ENCODE results near the gene RBFOX2.

GRCh38 chr22:35998748-35999147 is 29.9 kb downstream of the RBFOX2 start:
- TF ChIP-seq EP300 (IDR thresholded peaks at IDR 0.05; ENCODE audit: borderline replicate concordance) (no peak), YY1 (IDR thresholded peaks at IDR 0.05; ENCODE audit: low read depth) (no peak), TAF1 (IDR thresholded peaks at IDR 0.05; ENCODE audit: low read depth) (no peak), NFIC (IDR thresholded peaks at IDR 0.05) (no peak), MAX (IDR thresholded peaks at IDR 0.05) (no peak), ZBTB7A (IDR thresholded peaks at IDR 0.05; ENCODE audit: low read depth) (no peak)

Measured in Ishikawa (cell line).